HEK293 (cell line): ENCODE results near the gene C1QTNF4.

Experiments used
- ATF2 ChIP-seq: fragments of 450-650 bp; formaldehyde crosslinking; IDR thresholded peaks from 2 replicates; pipeline ENCODE4 v1.5.1; 2016; ENCODE audit warnings: missing biosample characterization, missing genetic modification characterization, low read depth
- CTCF ChIP-seq: fragments of 450-650 bp; formaldehyde crosslinking; IDR thresholded peaks from 2 replicates; pipeline ENCODE4 v1.5.1; 2016; ENCODE audit warnings: missing biosample characterization, missing genetic modification characterization
- TCF7L2 ChIP-seq: IDR thresholded peaks from 2 replicates; pipeline ENCODE4 v1.6.1; 2011; ENCODE audit warnings: low read depth, mild to moderate bottlenecking, inconsistent platforms, low read length, moderate library complexity, borderline replicate concordance
- ZBTB10 ChIP-seq: fragments of 450-650 bp; formaldehyde crosslinking; IDR thresholded peaks from 2 replicates; pipeline ENCODE4 v1.5.1; 2016; ENCODE audit warnings: missing biosample characterization, missing genetic modification characterization
- ZNF133 ChIP-seq: fragments of 450-650 bp; formaldehyde crosslinking; IDR thresholded peaks from 2 replicates; pipeline ENCODE4 v1.5.1; 2016; ENCODE audit warnings: missing biosample characterization, missing genetic modification characterization
- ZNF140 ChIP-seq: fragments of 450-650 bp; formaldehyde crosslinking; IDR thresholded peaks from 2 replicates; pipeline ENCODE4 v1.5.1; 2016; ENCODE audit warnings: missing biosample characterization, missing genetic modification characterization
- ZNF514 ChIP-seq: fragments of 450-650 bp; formaldehyde crosslinking; IDR thresholded peaks from 2 replicates; pipeline ENCODE4 v1.5.1; 2016; ENCODE audit warnings: missing biosample characterization, missing genetic modification characterization
- ZNF670 ChIP-seq: fragments of 450-650 bp; formaldehyde crosslinking; IDR thresholded peaks from 2 replicates; pipeline ENCODE4 v1.5.1; 2016; ENCODE audit warnings: missing biosample characterization, missing genetic modification characterization, low read depth
- ZSCAN18 ChIP-seq: fragments of 450-650 bp; formaldehyde crosslinking; IDR thresholded peaks from 2 replicates; pipeline ENCODE4 v1.5.1; 2016; ENCODE audit warnings: missing biosample characterization, missing genetic modification characterization

GRCh38 chr11:47631473-47631872 is 37.3 kb upstream of the C1QTNF4 start:
- TF ChIP-seq ZBTB10 (tag by site-specific recombination) (no peak), TCF7L2 (no peak), CTCF (tag by site-specific recombination) (no peak), ZNF514 (tag by site-specific recombination) (no peak), ZNF140 (no peak), ZNF670 (no peak), ZNF133 (tag by site-specific recombination) (no peak), ATF2 (no peak), ZSCAN18 (tag by site-specific recombination) (no peak)
